Thyroid gland (tissue), 4 donors: Measurements from ENCODE around the gene TUBA1C. TPM values are rescaled to one million over a fixed set of nuclear protein-coding genes. Genes with fewer than 3 reads are reported as not detected.
"Not testable (repeated sequence)": the region's sequence is repeated elsewhere in the genome, so short reads cannot be mapped to it uniquely, and the experiment has no call there.

Experiments
- DNase-seq, 2 donors: peaks; one replicate each; pipeline ENCODE4 v3.0.0-alpha.2; 2019
- H3K27ac ChIP-seq, 3 donors: fragments of 200-600 bp; sonication (generic); 1 replicate in 2 of 3; 2 replicates in 1 of 3; pipeline ENCODE4 v1.5.1; 2016 to 2019; ENCODE audit warnings: mild to moderate bottlenecking in 1 of 3, moderate library complexity in 1 of 3
- H3K27me3 ChIP-seq: fragments of 200-600 bp; sonication (generic); one replicate; pipeline ENCODE4 v1.5.1; 2019
- H3K36me3 ChIP-seq, 2 donors: fragments of 200-600 bp; sonication (generic); one replicate each; pipeline ENCODE4 v1.5.1; 2016 to 2019
- H3K4me1 ChIP-seq, 2 donors: fragments of 200-600 bp; sonication (generic); one replicate each; pipeline ENCODE4 v1.5.1; 2017 to 2019
- H3K4me3 ChIP-seq, 3 donors: fragments of 200-600 bp; sonication (generic); replicated peaks in 1 of 3; 1 replicate in 2 of 3; 2 replicates in 1 of 3; pipeline ENCODE4 v1.5.1; 2016; ENCODE audit warnings: mild to moderate bottlenecking in 1 of 3
- H3K9me3 ChIP-seq: fragments of 200-600 bp; sonication (generic); one replicate; pipeline ENCODE4 v1.5.1; 2017
- CTCF ChIP-seq, 6 experiments: fragments of 200-600 bp in 3 of 6; fragments of 450-650 bp in 3 of 6; sonication (generic) in 3 of 6; IDR thresholded peaks; one replicate each; pipeline ENCODE4 v1.5.1; 2016 to 2019; ENCODE audit warnings: antibody characterized with exemption in 6 of 6, mild to moderate bottlenecking in 2 of 6, inconsistent platforms in 1 of 6, moderate library complexity in 1 of 6
- POLR2A ChIP-seq, 2 donors: fragments of 450-650 bp; IDR thresholded peaks; one replicate each; pipeline ENCODE4 v1.6.1; 2017; ENCODE audit warnings: antibody characterized with exemption in 2 of 2, mild to moderate bottlenecking in 2 of 2, moderate library complexity in 1 of 2
- WGBS, 2 donors: methylation state at CpG; one replicate each; pipeline ENCODE4 v1.1.5; 2017; 5-methylcytosine and 5-hydroxymethylcytosine counted together
- intact Hi-C: fragments of 100-400 bp; cut with DNase I; formaldehyde crosslinking; loops from one replicate; pipeline ENCODE4 v1.15.1; 2023
- total RNA-seq, 4 donors: library from RNA; depleted of rRNA; stranded (reverse); fragments of >200 nt; gene quantifications; one replicate each; pipeline ENCODE4 v1.2.3, GENCODE V29; 2016

Gene TUBA1C
- total RNA-seq, 4 donors from 2014 or later: 80.6 to 385 (median 212) TPM

GRCh38 chr12:49255857-49256637 is 8.8 kb upstream of the TUBA1C start:
- no peaks in the 10 kb centered on the region for H3K36me3 ChIP-seq
- H3K4me1 ChIP-seq: no peaks in the 10 kb centered on the region
- no peaks in the 10 kb centered on the region for H3K9me3 ChIP-seq
- no peak for DNase-seq
- no peak overlapping the region for H3K27ac ChIP-seq
- TF ChIP-seq POLR2A (IDR thresholded peaks at IDR 0.05): no peak
- no peak for TF ChIP-seq CTCF (IDR thresholded peaks at IDR 0.05)
- intact Hi-C loops: no loop called here
- 89 to 90% methylated on average over 11 of the region's 11 CpGs for WGBS, 2 donors
- H3K27me3 ChIP-seq: no peaks in the 10 kb centered on the region
- no peak overlapping the region for H3K4me3 ChIP-seq

GRCh38 chr12:49257508-49258184 is 7.2 kb upstream of the TUBA1C start:
- H3K4me3 ChIP-seq, H3K4me1 ChIP-seq, H3K27ac ChIP-seq, intact Hi-C loops, DNase-seq, H3K27me3 ChIP-seq, H3K9me3 ChIP-seq, H3K36me3 ChIP-seq: not testable (repeated sequence)
- whole genome bisulfite sequencing, 2 donors: 95 to 97% methylated on average over 10 of the region's 10 CpGs

GRCh38 chr12:49259452-49259851 is 5.4 kb upstream of the TUBA1C start:
- no peak for DNase-seq
- H3K27ac ChIP-seq: no peak overlapping the region
- WGBS, 2 donors: 88% methylated on average over 4 of the region's 4 CpGs
- H3K4me3 ChIP-seq: no peak overlapping the region
- no peaks in the 10 kb centered on the region for H3K27me3 ChIP-seq
- TF ChIP-seq CTCF (IDR thresholded peaks at IDR 0.05) (no peak), POLR2A (IDR thresholded peaks at IDR 0.05) (no peak)
- intact Hi-C loops: no loop called here
- no peaks in the 10 kb centered on the region for H3K9me3 ChIP-seq
- H3K4me1 ChIP-seq: no peaks in the 10 kb centered on the region
- H3K36me3 ChIP-seq: no peaks in the 10 kb centered on the region

- intact Hi-C loops: no loop called here
- TF ChIP-seq POLR2A (IDR thresholded peaks at IDR 0.05) (no peak), CTCF (IDR thresholded peaks at IDR 0.05) (no peak)
- Histone ChIP-seq H3K9me3 (no peaks in the 10 kb centered on the region), H3K27me3 (no peaks in the 10 kb centered on the region), H3K4me3 (no peak overlapping the region), H3K4me1 (no peaks in the 10 kb centered on the region), H3K36me3 (no peaks in the 10 kb centered on the region), H3K27ac (peak overlapping the region in 1 of 3 donors; percentile 39)
- DNase-seq: no peak
- WGBS, 2 donors: 50 to 65% methylated on average over 3 of the region's 3 CpGs
Observed at GRCh38 chr12:49260166-49260565, 4.7 kb upstream of the TUBA1C start.

- Histone ChIP-seq H3K27me3 (no peaks in the 10 kb centered on the region), H3K4me1 (peaks cover under 1 to 2% of the 10 kb centered on the region in 2 donors), H3K36me3 (no peaks in the 10 kb centered on the region), H3K9me3 (no peaks in the 10 kb centered on the region), H3K4me3 (no peak overlapping the region), H3K27ac (peak overlapping the region in 1 of 3 donors; percentile 39)
- WGBS, 2 donors: 88 to 94% methylated on average over 11 of the region's 11 CpGs
- no peak for TF ChIP-seq CTCF (IDR thresholded peaks at IDR 0.05)
- no peak for TF ChIP-seq POLR2A (IDR thresholded peaks at IDR 0.05)
- intact Hi-C loops: no loop called here
- no peak for DNase-seq
Observed at GRCh38 chr12:49260571-49261363, 4.1 kb upstream of the TUBA1C start.
